Measurements from ENCODE around the gene SLC66A1. TPM values are rescaled to one million over a fixed set of nuclear protein-coding genes. Genes with fewer than 3 reads are reported as not detected.

Gene SLC66A1
- total RNA-seq, 4 donors from 2014 or later, result 6.8 to 14.3 (median 10.3) TPM

DNA sequence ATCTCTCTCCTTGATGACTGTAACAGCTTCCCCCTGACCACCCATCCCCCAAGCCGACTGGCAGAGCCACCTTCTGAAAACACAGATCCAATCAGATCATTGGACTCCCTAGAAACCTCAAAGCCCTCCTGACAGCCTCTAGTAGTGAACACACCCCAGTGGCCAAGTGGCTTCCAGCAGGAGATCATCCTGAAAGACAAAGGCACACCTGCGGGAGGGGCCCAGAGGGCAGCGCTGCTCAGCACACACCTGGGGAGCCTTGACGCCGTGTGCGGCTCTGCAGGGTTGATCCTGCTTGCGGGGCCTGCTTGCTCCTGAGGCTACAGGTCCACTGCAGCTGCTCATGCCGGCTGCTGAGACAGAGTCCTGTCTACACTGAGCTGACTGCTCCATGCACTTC lies 41.5 kb downstream of the SLC66A1 start:
- intact Hi-C loops (cut with DNase I), result no loop called here
- peaks cover 25 to 92% (median 48%) of the 10 kb centered on the region in 3 donors for H3K4me1 ChIP-seq
- H3K4me3 ChIP-seq, result no peak overlapping the region
- TF ChIP-seq CTCF (IDR thresholded peaks at IDR 0.05) (peak in 1 of 6 experiments; percentile 33), POLR2A (IDR thresholded peaks at IDR 0.05) (no peak)
- 35% methylated on average over 4 of the region's 8 CpGs; no CpG with 5 or more reads in 1 of the 2 donors for WGBS, 2 donors
- H3K9me3 ChIP-seq, result no peaks in the 10 kb centered on the region
- DNase-seq, result no peak
- H3K27me3 ChIP-seq, result no peaks in the 10 kb centered on the region
- peak overlapping the region; percentile 62 to 82 (median 72) for H3K27ac ChIP-seq
- peaks cover 25 to 90% (median 41%) of the 10 kb centered on the region in 3 donors for H3K36me3 ChIP-seq

GRCh38 chr1:19354531-19354981 lies 42.4 kb downstream of the SLC66A1 start:
- WGBS, 2 donors, result 21 to 62% methylated on average over 4 of the region's 6 CpGs
- Histone ChIP-seq H3K9me3 (no peaks in the 10 kb centered on the region), H3K27ac (peak overlapping the region in 3 of 4 donors; percentile 32 to 82 (median 70)), H3K4me1 (peaks cover 26 to 92% (median 49%) of the 10 kb centered on the region in 3 donors), H3K4me3 (no peak overlapping the region), H3K27me3 (no peaks in the 10 kb centered on the region), H3K36me3 (peaks cover 23 to 84% (median 34%) of the 10 kb centered on the region in 3 donors)
- intact Hi-C loops (cut with DNase I), result no loop called here
- DNase-seq, result no peak
- TF ChIP-seq CTCF (IDR thresholded peaks at IDR 0.05), result no peak
- TF ChIP-seq POLR2A (IDR thresholded peaks at IDR 0.05), result no peak

DNA sequence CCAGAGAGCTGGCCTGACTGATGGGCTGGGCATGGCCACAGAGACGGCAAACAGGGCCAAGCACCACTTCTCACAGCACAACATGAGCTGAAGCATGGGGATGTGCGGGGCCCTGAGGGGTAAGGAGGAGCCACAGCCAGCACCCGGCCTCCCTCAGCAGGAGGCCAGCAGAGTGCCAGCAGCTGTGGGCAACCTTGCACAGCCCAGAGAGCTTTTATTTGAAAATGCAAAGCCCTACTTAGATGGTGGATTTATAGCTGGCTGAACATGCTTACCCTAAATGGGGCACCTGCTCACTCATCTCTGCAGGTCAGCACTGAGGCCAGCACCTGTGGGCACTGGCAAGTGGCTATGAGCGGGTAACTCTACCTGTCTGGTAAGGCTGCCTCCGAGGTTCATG lies 44.1 kb downstream of the SLC66A1 start:
- H3K9me3 ChIP-seq, result no peaks in the 10 kb centered on the region
- no peak overlapping the region for H3K27ac ChIP-seq
- no peaks in the 10 kb centered on the region for H3K27me3 ChIP-seq
- peaks cover 43 to 92% (median 54%) of the 10 kb centered on the region in 3 donors for H3K4me1 ChIP-seq
- H3K36me3 ChIP-seq, result peaks cover 20 to 70% (median 31%) of the 10 kb centered on the region in 3 donors
- TF ChIP-seq POLR2A (IDR thresholded peaks at IDR 0.05) (no peak), CTCF (IDR thresholded peaks at IDR 0.05) (no peak)
- 52% methylated on average over 3 of the region's 5 CpGs; no CpG with 5 or more reads in 1 of the 2 donors for WGBS, 2 donors
- intact Hi-C loops (cut with DNase I), result no loop called here
- DNase-seq, result no peak
- H3K4me3 ChIP-seq, result no peak overlapping the region

DNA sequence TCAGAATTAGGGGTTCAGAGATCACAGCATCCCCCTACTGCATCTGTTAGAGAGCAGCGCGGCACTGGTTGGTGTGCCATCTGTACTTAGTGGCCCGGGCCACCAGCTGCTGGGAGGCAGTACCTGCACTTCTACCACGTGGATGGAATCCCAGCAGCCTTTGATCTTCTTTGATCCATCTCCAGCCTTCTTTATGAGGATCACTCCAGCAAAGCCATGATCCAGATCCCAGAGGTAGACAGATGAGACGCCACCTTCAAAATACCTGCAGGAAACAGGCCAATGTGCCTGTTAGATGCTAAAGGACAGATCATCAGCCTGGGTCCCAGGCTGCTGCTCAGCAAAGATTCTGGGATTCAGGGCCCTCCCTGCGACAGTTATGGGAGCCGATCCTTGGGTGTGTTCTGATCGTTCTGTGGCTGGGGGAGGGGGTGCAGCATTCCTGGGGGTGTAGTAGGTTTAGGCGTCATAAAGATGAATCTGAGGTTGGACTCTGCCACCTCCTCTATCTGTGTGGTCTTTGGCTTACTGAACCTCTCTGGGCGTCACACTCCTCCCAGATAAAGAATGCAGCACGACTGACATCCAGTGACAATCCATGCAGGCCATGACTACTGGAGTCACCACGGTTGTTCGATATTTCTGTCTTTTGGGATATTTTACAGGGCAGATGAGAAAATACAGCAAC lies 45.3 kb downstream of the SLC66A1 start:
- Histone ChIP-seq H3K9me3 (no peaks in the 10 kb centered on the region), H3K4me1 (peaks cover 50 to 92% (median 52%) of the 10 kb centered on the region in 3 donors), H3K36me3 (peaks cover 20 to 58% (median 31%) of the 10 kb centered on the region in 3 donors), H3K27ac (no peak overlapping the region), H3K27me3 (no peaks in the 10 kb centered on the region), H3K4me3 (no peak overlapping the region)
- TF ChIP-seq CTCF (IDR thresholded peaks at IDR 0.05), result no peak
- WGBS, 2 donors, result 73 to 89% methylated on average over 6 to 12 of the region's 13 CpGs
- DNase-seq, result no peak
- intact Hi-C loops (cut with DNase I), result no loop called here

GRCh38 chr1:19358710-19359109 lies 46.6 kb downstream of the SLC66A1 start:
- H3K36me3 ChIP-seq, result peaks cover 20 to 51% (median 28%) of the 10 kb centered on the region in 3 donors
- H3K4me1 ChIP-seq, result peaks cover 41 to 92% (median 46%) of the 10 kb centered on the region in 3 donors
- no peak overlapping the region for H3K4me3 ChIP-seq
- intact Hi-C loops (cut with DNase I), result no loop called here
- H3K9me3 ChIP-seq, result no peaks in the 10 kb centered on the region
- H3K27ac ChIP-seq, result peak overlapping the region in 2 of 4 donors; percentile 79 to 84
- TF ChIP-seq CTCF (IDR thresholded peaks at IDR 0.05) (no peak), POLR2A (IDR thresholded peaks at IDR 0.05) (no peak)
- no peaks in the 10 kb centered on the region for H3K27me3 ChIP-seq
- DNase-seq, result no peak
- WGBS, 2 donors, result 60 to 86% methylated on average over 6 to 7 of the region's 8 CpGs
